ENCODE results near the gene SEC24D. TPM values are rescaled to one million over a fixed set of nuclear protein-coding genes. Genes with fewer than 3 reads are reported as not detected.
A peak's percentile ranks its signal among the peaks of the same experiment; 100 is the strongest.

Gene SEC24D
- total and polyA plus RNA-seq, 2 donors (not counting 3 experiments of a cell fraction or from before 2014, with no cell fraction given), result 81.5 to 127 TPM

- no peaks in the 10 kb centered on the region for H4K20me1 ChIP-seq (replicated peaks; ENCODE audit: control insufficient read depth, extremely low read depth, insufficient read depth, low read length)
- dilution Hi-C loops (cut with MboI; ENCODE audit: extremely low pct_ligation_motif_present, low sequenced_read_pairs), result no loop called here
- no peak overlapping the region for H3K9ac ChIP-seq (replicated peaks; ENCODE audit: extremely low read depth, insufficient read depth, low read length)
- H3K9me1 ChIP-seq (replicated peaks; ENCODE audit: control insufficient read depth, extremely low read depth, insufficient read depth, low read length), result no peaks in the 10 kb centered on the region
- intact Hi-C loops (cut with micrococcal nuclease), result loop anchor here (10.0 kb wide), 1 partner anchor 523 kb away; no protein-coding TSS in a partner anchor
- DNase-seq (ENCODE audit: low read depth, low spot score), result no peak
- peaks cover 15 to 31% of the 10 kb centered on the region in 2 experiments for H3K36me3 ChIP-seq (ENCODE audit: control insufficient read depth in 2 of 2, extremely low read depth in 1 of 2, insufficient read depth in 2 of 2, low read length in 2 of 2)
- no TSS peak for BruUV-seq (replicated peaks)
- H3K4me3 ChIP-seq (replicated peaks in 1 of 3; ENCODE audit: insufficient read depth in 1 of 3, low read depth in 1 of 3, low read length in 3 of 3), result no peak overlapping the region
- H3K4me2 ChIP-seq (ENCODE audit: insufficient read depth, low read length), result no peak overlapping the region
- peaks cover 27% of the 10 kb centered on the region for H3K4me1 ChIP-seq (ENCODE audit: control insufficient read depth, extremely low read depth, insufficient read depth, low read length)
- no peaks in the 10 kb centered on the region for H3K27me3 ChIP-seq (ENCODE audit: control insufficient read depth in 2 of 2, insufficient read depth in 2 of 2, low read length in 2 of 2)
- no peaks in the 10 kb centered on the region for H3K9me3 ChIP-seq (replicated peaks; ENCODE audit: control insufficient read depth, insufficient read depth, low read length)
- POLR2A ChIA-PET, result no interaction called here
- FAIRE-seq, result no peak
- CTCF ChIA-PET, result interaction anchor here (1.3 to 1.8 kb wide), 3 partner anchors 10 to 16 kb away, joined by 4 to 7 read pairs (median 6); no protein-coding TSS in a partner anchor
- TF ChIP-seq POLR2AphosphoS5 (IDR thresholded peaks at IDR 0.05; ENCODE audit: insufficient read depth, low read depth, low read length), result no peak
- H3K27ac ChIP-seq (ENCODE audit: insufficient read depth, low read depth, low read length), result no peak overlapping the region
- peaks cover 20% of the 10 kb centered on the region for H3K79me2 ChIP-seq (ENCODE audit: control insufficient read depth, insufficient read depth, low read length)
- no peak overlapping the region for H2AFZ ChIP-seq (ENCODE audit: low read depth, low read length)
Observed at GRCh38 chr4:118762155-118762554, 73.8 kb downstream of the SEC24D start.

GRCh38 chr4:118761397-118762016, 74.4 kb downstream of the SEC24D start:
- POLR2A ChIA-PET, result no interaction called here
- H3K4me3 ChIP-seq (replicated peaks in 1 of 3; ENCODE audit: insufficient read depth in 1 of 3, low read depth in 1 of 3, low read length in 3 of 3), result no peak overlapping the region

More at GRCh38 chr4:118761397-118762016, 74.4 kb downstream of the SEC24D start:
- Histone ChIP-seq H4K20me1 (replicated peaks; ENCODE audit: control insufficient read depth, extremely low read depth, insufficient read depth, low read length) (no peaks in the 10 kb centered on the region), H3K4me2 (ENCODE audit: insufficient read depth, low read length) (no peak overlapping the region), H3K9me3 (replicated peaks; ENCODE audit: control insufficient read depth, insufficient read depth, low read length) (no peaks in the 10 kb centered on the region), H3K27me3 (ENCODE audit: control insufficient read depth in 2 of 2, insufficient read depth in 2 of 2, low read length in 2 of 2) (no peaks in the 10 kb centered on the region), H3K79me2 (ENCODE audit: control insufficient read depth, insufficient read depth, low read length) (peaks cover 20% of the 10 kb centered on the region), H3K36me3 (ENCODE audit: control insufficient read depth in 2 of 2, extremely low read depth in 1 of 2, insufficient read depth in 2 of 2, low read length in 2 of 2) (peaks cover 12 to 28% of the 10 kb centered on the region in 2 experiments), H3K27ac (ENCODE audit: insufficient read depth, low read depth, low read length) (no peak overlapping the region), H2AFZ (ENCODE audit: low read depth, low read length) (no peak overlapping the region), H3K4me1 (ENCODE audit: control insufficient read depth, extremely low read depth, insufficient read depth, low read length) (peaks cover 21% of the 10 kb centered on the region), H3K9ac (replicated peaks; ENCODE audit: extremely low read depth, insufficient read depth, low read length) (no peak overlapping the region), H3K9me1 (replicated peaks; ENCODE audit: control insufficient read depth, extremely low read depth, insufficient read depth, low read length) (no peaks in the 10 kb centered on the region)
- FAIRE-seq, result no peak
- TF ChIP-seq JUN (IDR thresholded peaks at IDR 0.05; ENCODE audit: borderline replicate concordance, insufficient read depth, insufficient read length, low read depth) (no peak), EZH2 (IDR thresholded peaks at IDR 0.05; ENCODE audit: borderline replicate concordance, low read depth, low read length, severe bottlenecking) (no peak), GATA2 (IDR thresholded peaks at IDR 0.05; ENCODE audit: insufficient read depth, insufficient read length, low read depth, low read length) (no peak), MYC (IDR thresholded peaks at IDR 0.05; ENCODE audit: low read depth, low read length) (no peak), POLR2AphosphoS5 (IDR thresholded peaks at IDR 0.05; ENCODE audit: insufficient read depth, low read depth, low read length) (no peak), POLR2A (IDR thresholded peaks at IDR 0.05; ENCODE audit: low read depth, low read length) (no peak), MAX (IDR thresholded peaks at IDR 0.05; ENCODE audit: insufficient read depth, insufficient read length) (no peak)
- intact Hi-C loops (cut with micrococcal nuclease), result loop anchor here (10.0 kb wide), 1 partner anchor 523 kb away; no protein-coding TSS in a partner anchor
- CTCF ChIA-PET, result interaction anchor here (1.3 to 1.8 kb wide), 3 partner anchors 9 to 15 kb away, joined by 4 to 7 read pairs (median 6); no protein-coding TSS in a partner anchor
- no TSS peak for BruUV-seq (replicated peaks)
- peak; percentile 52 for DNase-seq (ENCODE audit: low read depth, low spot score)
- dilution Hi-C loops (cut with MboI; ENCODE audit: extremely low pct_ligation_motif_present, low sequenced_read_pairs), result no loop called here
